K562 (cell line): ENCODE results near the gene TRIM33. TPM values are rescaled to one million over a fixed set of nuclear protein-coding genes. Genes with fewer than 3 reads are reported as not detected.

Source experiments
- ARID1B ChIP-seq: fragments of 450-650 bp; IDR thresholded peaks from 2 replicates; pipeline ENCODE4 v1.6.1; 2016; ENCODE audit warnings: antibody characterized with exemption, mild to moderate bottlenecking, inconsistent platforms
- ATF7 ChIP-seq: fragments of 450-650 bp; IDR thresholded peaks from 2 replicates; pipeline ENCODE4 v1.7.1; 2014; ENCODE audit warnings: mild to moderate bottlenecking, moderate library complexity
- CBX2 ChIP-seq: fragments of 200-600 bp; sonication (generic); IDR thresholded peaks from one replicate; pipeline ENCODE4 v1.6.1; 2012; ENCODE audit warnings: mild to moderate bottlenecking, low read length, inconsistent platforms; ENCODE audit not compliant: insufficient read depth, poor library complexity, severe bottlenecking
- CREBBP ChIP-seq: IDR thresholded peaks from one replicate; pipeline ENCODE4 v1.6.1; 2012; ENCODE audit warnings: low read depth, mild to moderate bottlenecking, control low read depth, inconsistent platforms, low read length
- CTBP1 ChIP-seq: fragments of 450-650 bp; IDR thresholded peaks from 2 replicates; pipeline ENCODE4 v1.6.1; 2016; ENCODE audit warnings: borderline replicate concordance
- GABPB1 ChIP-seq: sonication (generic); formaldehyde crosslinking; IDR thresholded peaks from 2 replicates; pipeline ENCODE4 v1.8.0; 2022; ENCODE audit warnings: mild to moderate bottlenecking, missing genetic modification reagents
- HDAC3 ChIP-seq: fragments of 450-650 bp; IDR thresholded peaks from 2 replicates; pipeline ENCODE4 v1.6.1; 2018; ENCODE audit warnings: borderline replicate concordance, mild to moderate bottlenecking, moderate library complexity; ENCODE audit not compliant: partially characterized antibody
- JUN ChIP-seq, 2 experiments: sonication (generic) in 1 of 2; formaldehyde crosslinking in 1 of 2; IDR thresholded peaks; 2 replicates each; pipeline versions ENCODE4 v1.6.1 to v1.8.0; 2012 to 2022; ENCODE audit warnings: borderline replicate concordance in 2 of 2, mild to moderate bottlenecking in 2 of 2, improper control_type of control experiment in 1 of 2, low read depth in 1 of 2, low read length in 1 of 2, missing genetic modification reagents in 1 of 2
- MCM5 ChIP-seq: fragments of 450-650 bp; IDR thresholded peaks from 2 replicates; pipeline ENCODE4 v1.6.1; 2016; ENCODE audit warnings: low read depth
- NFIX ChIP-seq: fragments of 250-450 bp; sonication (Bioruptor Pico); IDR thresholded peaks from 2 replicates; pipeline ENCODE4 v1.4.0; 2020; ENCODE audit warnings: low read depth, mild to moderate bottlenecking, moderate library complexity
- NKRF ChIP-seq: fragments of 450-650 bp; IDR thresholded peaks from 2 replicates; pipeline ENCODE4 v1.6.1; 2016; ENCODE audit warnings: borderline replicate concordance
- NR3C1 ChIP-seq: sonication (generic); formaldehyde crosslinking; IDR thresholded peaks from 2 replicates; pipeline ENCODE4 v1.8.1; 2022; ENCODE audit warnings: missing genetic modification reagents
- RUNX1 ChIP-seq: sonication (generic); IDR thresholded peaks from 2 replicates; pipeline ENCODE4 v1.6.1; 2016; ENCODE audit warnings: antibody characterized with exemption, low read depth
- SAP30 ChIP-seq: fragments of 200-600 bp; sonication (generic); IDR thresholded peaks from 2 replicates; pipeline ENCODE4 v1.6.1; 2012; ENCODE audit warnings: borderline replicate concordance, low read depth, mild to moderate bottlenecking, moderate library complexity, low read length, control low read depth, inconsistent platforms; ENCODE audit not compliant: insufficient read depth, poor library complexity, severe bottlenecking
- SMARCE1 ChIP-seq: fragments of 450-650 bp; IDR thresholded peaks from 2 replicates; pipeline ENCODE4 v1.7.1; 2016; ENCODE audit warnings: mild to moderate bottlenecking
- SP1 ChIP-seq: sonication (generic); formaldehyde crosslinking; IDR thresholded peaks from 2 replicates; pipeline ENCODE4 v1.8.1; 2022; ENCODE audit warnings: mild to moderate bottlenecking, missing genetic modification reagents
- SRSF7 ChIP-seq: fragments of 200-400 bp; formaldehyde crosslinking; optimal IDR thresholded peaks from 2 replicates; pipeline ENCODE3; 2017; ENCODE audit warnings: mild to moderate bottlenecking, low read depth, low read length
- ZKSCAN3 ChIP-seq: fragments of 250-450 bp; sonication (Bioruptor Pico); IDR thresholded peaks from 2 replicates; pipeline ENCODE4 v1.4.0; 2020
- ZNF133 ChIP-seq: fragments of 250-450 bp; sonication (Bioruptor Pico); IDR thresholded peaks from 2 replicates; pipeline ENCODE4 v1.4.0; 2020; ENCODE audit warnings: mild to moderate bottlenecking
- ZNF146 ChIP-seq: IDR thresholded peaks from one replicate; pipeline ENCODE4 v1.6.1; 2018; ENCODE audit warnings: missing compliant biosample characterization; ENCODE audit not compliant: unreplicated experiment
- ZNF316 ChIP-seq: fragments of 450-650 bp; IDR thresholded peaks from 2 replicates; pipeline ENCODE4 v1.6.1; 2016
- ZNF785 ChIP-seq: fragments of 250-450 bp; sonication (Bioruptor Pico); IDR thresholded peaks from 2 replicates; pipeline ENCODE4 v1.4.0; 2020; ENCODE audit warnings: mild to moderate bottlenecking
- polyA plus RNA-seq, 8 experiments: library from polyadenylated mRNA; depleted of rRNA in 4 of 8; stranded (reverse) in 5 of 8; unstranded in 3 of 8; fragments of >200 nt; fragmentation: Nextera tagmentation in 2 of 8; fragmentation: Illumina TruSeq in 1 of 8; extraction: Ambion mirVana in 2 of 8; extraction: Trizol in 1 of 8; gene quantifications; 2 replicates each; pipeline versions ENCODE4 v1.2.1 to v1.2.3, GENCODE V29; 2011 to 2014; ENCODE audit warnings: inconsistent platforms in 1 of 8, missing spikeins in 1 of 8
- total RNA-seq, 7 experiments: library from RNA; depleted of rRNA in 6 of 7; stranded (reverse); fragments of >200 nt in 6 of 7; fragmentation: Illumina TruSeq in 2 of 7; extraction: Trizol in 2 of 7; gene quantifications; 2 replicates each; pipeline versions ENCODE4 v1.2.1 to v1.2.3, GENCODE V29; 2011 to 2021; ENCODE audit warnings: low replicate concordance in 1 of 7
- TF ChIP-seq, protein P1 (sequence below): IDR thresholded peaks from 3 replicates; pipeline ENCODE4 v1.6.1; 2011; ENCODE audit warnings: borderline replicate concordance, mild to moderate bottlenecking; ENCODE audit not compliant: insufficient read length, insufficient read depth
- TF ChIP-seq, protein P2 (sequence below): sonication (generic); formaldehyde crosslinking; IDR thresholded peaks from 2 replicates; pipeline ENCODE4 v1.8.1; 2023; ENCODE audit warnings: mild to moderate bottlenecking, missing genetic modification reagents
- TF ChIP-seq, protein P3 (sequence below): sonication (generic); IDR thresholded peaks from 2 replicates; pipeline ENCODE4 v1.6.1; 2016

The TRIM33 gene
- total and polyA plus RNA-seq, 9 of the 15 experiments (the other 6 are each of a cell fraction or from before 2014, with no cell fraction given): 9.3 to 58.4 (median 40.2) TPM

GRCh38 chr1:114388432-114389003 lies 122.5 kb downstream of the TRIM33 start (continued):
- TF ChIP-seq, protein P1, sequence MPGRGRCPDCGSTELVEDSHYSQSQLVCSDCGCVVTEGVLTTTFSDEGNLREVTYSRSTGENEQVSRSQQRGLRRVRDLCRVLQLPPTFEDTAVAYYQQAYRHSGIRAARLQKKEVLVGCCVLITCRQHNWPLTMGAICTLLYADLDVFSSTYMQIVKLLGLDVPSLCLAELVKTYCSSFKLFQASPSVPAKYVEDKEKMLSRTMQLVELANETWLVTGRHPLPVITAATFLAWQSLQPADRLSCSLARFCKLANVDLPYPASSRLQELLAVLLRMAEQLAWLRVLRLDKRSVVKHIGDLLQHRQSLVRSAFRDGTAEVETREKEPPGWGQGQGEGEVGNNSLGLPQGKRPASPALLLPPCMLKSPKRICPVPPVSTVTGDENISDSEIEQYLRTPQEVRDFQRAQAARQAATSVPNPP: no peak
- TF ChIP-seq SMARCE1 (peak; percentile 96), SAP30 (no peak), ZNF146 (no peak), NFIX (CRISPR knock-in tag) (no peak), RUNX1 (no peak), ZKSCAN3 (CRISPR knock-in tag) (no peak), JUN (IDR thresholded peaks at IDR 0.05; ENCODE audit: borderline replicate concordance, low read depth, low read length) (no peak), JUN (CRISPR knock-in tag; IDR thresholded peaks at IDR 0.05; ENCODE audit: borderline replicate concordance) (no peak), NKRF (peak; percentile 26; the same call in 1 of the 2 replicates), CBX2 (no peak), ATF7 (peak; percentile 40; the same call in 1 of the 2 replicates), ARID1B (peak; percentile 99), ZNF316 (no peak), SRSF7 (no peak), NR3C1 (CRISPR knock-in tag) (no peak), SP1 (CRISPR knock-in tag) (no peak), CTBP1 (peak; percentile 52; the same call in 1 of the 2 replicates), HDAC3 (peak; percentile 92), ZNF785 (CRISPR knock-in tag) (no peak), ZNF133 (no peak), GABPB1 (CRISPR knock-in tag) (no peak), MCM5 (no peak), CREBBP (no peak)
- TF ChIP-seq, protein P2, sequence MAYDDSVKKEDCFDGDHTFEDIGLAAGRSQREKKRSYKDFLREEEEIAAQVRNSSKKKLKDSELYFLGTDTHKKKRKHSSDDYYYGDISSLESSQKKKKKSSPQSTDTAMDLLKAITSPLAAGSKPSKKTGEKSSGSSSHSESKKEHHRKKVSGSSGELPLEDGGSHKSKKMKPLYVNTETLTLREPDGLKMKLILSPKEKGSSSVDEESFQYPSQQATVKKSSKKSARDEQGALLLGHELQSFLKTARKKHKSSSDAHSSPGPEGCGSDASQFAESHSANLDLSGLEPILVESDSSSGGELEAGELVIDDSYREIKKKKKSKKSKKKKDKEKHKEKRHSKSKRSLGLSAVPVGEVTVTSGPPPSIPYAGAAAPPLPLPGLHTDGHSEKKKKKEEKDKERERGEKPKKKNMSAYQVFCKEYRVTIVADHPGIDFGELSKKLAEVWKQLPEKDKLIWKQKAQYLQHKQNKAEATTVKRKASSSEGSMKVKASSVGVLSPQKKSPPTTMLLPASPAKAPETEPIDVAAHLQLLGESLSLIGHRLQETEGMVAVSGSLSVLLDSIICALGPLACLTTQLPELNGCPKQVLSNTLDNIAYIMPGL: no peak
- TF ChIP-seq, protein P3, sequence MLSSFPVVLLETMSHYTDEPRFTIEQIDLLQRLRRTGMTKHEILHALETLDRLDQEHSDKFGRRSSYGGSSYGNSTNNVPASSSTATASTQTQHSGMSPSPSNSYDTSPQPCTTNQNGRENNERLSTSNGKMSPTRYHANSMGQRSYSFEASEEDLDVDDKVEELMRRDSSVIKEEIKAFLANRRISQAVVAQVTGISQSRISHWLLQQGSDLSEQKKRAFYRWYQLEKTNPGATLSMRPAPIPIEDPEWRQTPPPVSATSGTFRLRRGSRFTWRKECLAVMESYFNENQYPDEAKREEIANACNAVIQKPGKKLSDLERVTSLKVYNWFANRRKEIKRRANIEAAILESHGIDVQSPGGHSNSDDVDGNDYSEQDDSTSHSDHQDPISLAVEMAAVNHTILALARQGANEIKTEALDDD: peak; percentile 86
